HG02885 (cell line): ENCODE measurements around the gene PLA2G12B.
"Not testable (repeated sequence)": the region's sequence is repeated elsewhere in the genome, so short reads cannot be mapped to it uniquely, and the experiment has no call there.

ENCODE experiments used
- ATAC-seq: cut with Tn5 transposase; IDR thresholded peaks from one replicate; pipeline ENCODE4 v1.9.1; 2021; ENCODE audit warnings: mild to moderate bottlenecking; ENCODE audit not compliant: unreplicated experiment, poor library complexity

Gene PLA2G12B

GRCh38 chr10:72954596-72955554 lies at the start of gene PLA2G12B:
Gene PLA2G12B (minus strand): TSS chr10:72954806. CDS start chr10:72954685, 121 bp downstream.
- ATAC-seq = no peak

- no peak for ATAC-seq
Observed at GRCh38 chr10:73003822-73004221, 49.2 kb upstream of the PLA2G12B start.

- ATAC-seq = no peak
Observed at GRCh38 chr10:73000973-73001372, 46.4 kb upstream of the PLA2G12B start.

GRCh38 chr10:72997099-72997498 lies 42.5 kb upstream of the PLA2G12B start:
- ATAC-seq = no peak

- not testable (repeated sequence) for ATAC-seq
Observed at GRCh38 chr10:72995459-72995858, 40.9 kb upstream of the PLA2G12B start.

GRCh38 chr10:72989771-72990170 lies 35.2 kb upstream of the PLA2G12B start:
- ATAC-seq = not testable (repeated sequence)

- not testable (repeated sequence) for ATAC-seq
Observed at GRCh38 chr10:72984618-72985017, 30.0 kb upstream of the PLA2G12B start.

GRCh38 chr10:72981882-72982529 lies 27.4 kb upstream of the PLA2G12B start:
- ATAC-seq = no peak

- ATAC-seq = no peak
Observed at GRCh38 chr10:72981028-72981881, 26.6 kb upstream of the PLA2G12B start.

GRCh38 chr10:72980348-72980747 lies 25.7 kb upstream of the PLA2G12B start:
- no peak for ATAC-seq

GRCh38 chr10:72979709-72980108 lies 25.1 kb upstream of the PLA2G12B start:
- ATAC-seq = no peak

GRCh38 chr10:72976886-72977285 lies 22.3 kb upstream of the PLA2G12B start:
- ATAC-seq = no peak

GRCh38 chr10:72956001-72956400 lies 1.4 kb upstream of the PLA2G12B start:
- no peak for ATAC-seq

GRCh38 chr10:72954230-72954595 lies 393 bp downstream of the PLA2G12B start:
- no peak for ATAC-seq

GRCh38 chr10:72953687-72954086 lies 919 bp downstream of the PLA2G12B start:
- ATAC-seq = no peak

- ATAC-seq = no peak
Observed at GRCh38 chr10:72952642-72953158, 1.9 kb downstream of the PLA2G12B start.

GRCh38 chr10:72952189-72952588 lies 2.4 kb downstream of the PLA2G12B start:
- no peak for ATAC-seq

GRCh38 chr10:72951760-72952159 lies 2.8 kb downstream of the PLA2G12B start:
- ATAC-seq = no peak

- ATAC-seq = no peak
Observed at GRCh38 chr10:72948762-72949161, 5.8 kb downstream of the PLA2G12B start.

- no peak for ATAC-seq
Observed at GRCh38 chr10:72946963-72947362, 7.6 kb downstream of the PLA2G12B start.
